ENCODE measurements around the gene FAM50B.
A peak's percentile ranks its signal among the peaks of the same experiment; 100 is the strongest.

Gene FAM50B

GRCh38 chr6:3819161-3820110 is 29.7 kb upstream of the FAM50B start:
- DNase-seq (ENCODE audit: low read depth), result no peak

- no peak for DNase-seq (ENCODE audit: low read depth)
These were observed 28.6 kb upstream of the FAM50B start for GRCh38 chr6:3820563-3820962.

- DNase-seq (ENCODE audit: low read depth), result no peak
These were observed 26.3 kb upstream of the FAM50B start for GRCh38 chr6:3822747-3823445.

GRCh38 chr6:3823671-3824070 is 25.5 kb upstream of the FAM50B start:
- no peak for DNase-seq (ENCODE audit: low read depth)

- no peak for DNase-seq (ENCODE audit: low read depth)
These were observed 23.8 kb upstream of the FAM50B start for GRCh38 chr6:3825331-3825831.

GRCh38 chr6:3825851-3826581 is 23.2 kb upstream of the FAM50B start:
- peak; percentile 98 for DNase-seq (ENCODE audit: low read depth)

- no peak for DNase-seq (ENCODE audit: low read depth)
These were observed 19.9 kb upstream of the FAM50B start for GRCh38 chr6:3829285-3829684.

GRCh38 chr6:3830806-3831205 is 18.4 kb upstream of the FAM50B start:
- no peak for DNase-seq (ENCODE audit: low read depth)

- no peak for DNase-seq (ENCODE audit: low read depth)
These were observed 17.2 kb upstream of the FAM50B start for GRCh38 chr6:3831761-3832530.

- no peak for DNase-seq (ENCODE audit: low read depth)
These were observed 14.0 kb upstream of the FAM50B start for GRCh38 chr6:3835055-3835731.

- DNase-seq (ENCODE audit: low read depth), result no peak
These were observed 13.4 kb upstream of the FAM50B start for GRCh38 chr6:3835785-3836184.

- DNase-seq (ENCODE audit: low read depth), result no peak
These were observed 12.6 kb upstream of the FAM50B start for GRCh38 chr6:3836566-3836965.

- no peak for DNase-seq (ENCODE audit: low read depth)
These were observed 11.4 kb upstream of the FAM50B start for GRCh38 chr6:3837781-3838180.

GRCh38 chr6:3838992-3839867 is 9.9 kb upstream of the FAM50B start:
- DNase-seq (ENCODE audit: low read depth), result no peak

- DNase-seq (ENCODE audit: low read depth), result no peak
These were observed 8.1 kb upstream of the FAM50B start for GRCh38 chr6:3841066-3841454.

- peak; percentile 72 for DNase-seq (ENCODE audit: low read depth)
These were observed 7.2 kb upstream of the FAM50B start for GRCh38 chr6:3841711-3842565.

GRCh38 chr6:3843379-3844096 is 5.6 kb upstream of the FAM50B start:
- DNase-seq (ENCODE audit: low read depth), result no peak

- DNase-seq (ENCODE audit: low read depth), result no peak
These were observed 5.1 kb upstream of the FAM50B start for GRCh38 chr6:3844097-3844463.
